Measurements from ENCODE around the gene SORCS2.

- TF ChIP-seq EZH2 (IDR thresholded peaks at IDR 0.05) (no peak), POLR2AphosphoS5 (IDR thresholded peaks at IDR 0.05; ENCODE audit: borderline replicate concordance, low read depth, low read length) (no peak), FOXP2 (optimal IDR thresholded peaks at IDR 0.05; ENCODE audit: control extremely low read depth, extremely low read length, insufficient read depth) (no peak)
These were observed 432.1 kb downstream of the SORCS2 start for GRCh38 chr4:7624396-7624980.

All from SK-N-MC (cell line).